ENCODE measurements around the gene CDC73.

DNA sequence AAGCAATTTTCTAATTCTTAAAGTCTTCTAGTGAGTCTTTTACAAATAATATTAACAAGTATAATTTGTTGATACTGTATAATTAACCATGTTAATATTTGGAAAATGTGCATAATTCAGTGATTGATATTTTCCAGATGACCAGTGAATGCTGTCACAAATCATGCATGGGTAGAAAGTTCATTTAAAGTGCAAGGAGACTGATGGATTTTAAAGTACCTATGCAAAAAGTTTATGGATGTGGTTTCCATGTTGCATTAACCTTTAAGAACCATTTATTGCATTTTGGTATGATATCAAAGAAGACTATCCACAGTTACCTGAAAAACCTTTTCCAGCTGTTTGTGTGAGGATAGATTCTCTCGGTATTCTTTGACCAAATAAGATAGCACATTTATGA, 23.2 kb downstream of the CDC73 start:
- TF ChIP-seq, protein P1, sequence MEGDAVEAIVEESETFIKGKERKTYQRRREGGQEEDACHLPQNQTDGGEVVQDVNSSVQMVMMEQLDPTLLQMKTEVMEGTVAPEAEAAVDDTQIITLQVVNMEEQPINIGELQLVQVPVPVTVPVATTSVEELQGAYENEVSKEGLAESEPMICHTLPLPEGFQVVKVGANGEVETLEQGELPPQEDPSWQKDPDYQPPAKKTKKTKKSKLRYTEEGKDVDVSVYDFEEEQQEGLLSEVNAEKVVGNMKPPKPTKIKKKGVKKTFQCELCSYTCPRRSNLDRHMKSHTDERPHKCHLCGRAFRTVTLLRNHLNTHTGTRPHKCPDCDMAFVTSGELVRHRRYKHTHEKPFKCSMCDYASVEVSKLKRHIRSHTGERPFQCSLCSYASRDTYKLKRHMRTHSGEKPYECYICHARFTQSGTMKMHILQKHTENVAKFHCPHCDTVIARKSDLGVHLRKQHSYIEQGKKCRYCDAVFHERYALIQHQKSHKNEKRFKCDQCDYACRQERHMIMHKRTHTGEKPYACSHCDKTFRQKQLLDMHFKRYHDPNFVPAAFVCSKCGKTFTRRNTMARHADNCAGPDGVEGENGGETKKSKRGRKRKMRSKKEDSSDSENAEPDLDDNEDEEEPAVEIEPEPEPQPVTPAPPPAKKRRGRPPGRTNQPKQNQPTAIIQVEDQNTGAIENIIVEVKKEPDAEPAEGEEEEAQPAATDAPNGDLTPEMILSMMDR (IDR thresholded peaks at IDR 0.05; ENCODE audit: low read depth, low read length): no peak
- no peak for TF ChIP-seq EZH2phosphoT487 (IDR thresholded peaks at IDR 0.05; ENCODE audit: low read depth)

Measured in OCI-LY3 (cell line).